Psoas muscle (tissue), 8 donors: ENCODE data around the gene VGLL3. TPM values are rescaled to one million over a fixed set of nuclear protein-coding genes. Genes with fewer than 3 reads are reported as not detected.

Experiments
- ATAC-seq, 4 donors: fragments of 200-7000 bp; cut with Tn5 transposase; one replicate each; pipeline ENCODE4 v1.9.1; 2020; ENCODE audit warnings: moderate library complexity in 3 of 4, mild to moderate bottlenecking in 2 of 4
- DNase-seq, 2 donors: peaks; one replicate each; pipeline ENCODE4 v3.0.0-alpha.2; 2020
- H3K27ac ChIP-seq: fragments of 200-600 bp; one replicate; pipeline ENCODE4 v1.8.0; 2022
- H3K27me3 ChIP-seq, 3 donors: fragments of 200-600 bp in 1 of 3; one replicate each; pipeline versions ENCODE4 v1.6.1 to v1.8.0; 2013 to 2022; ENCODE audit warnings: low read length in 2 of 3, mild to moderate bottlenecking in 2 of 3, moderate library complexity in 1 of 3; ENCODE audit not compliant: insufficient read depth in 3 of 3
- H3K36me3 ChIP-seq, 2 donors: fragments of 200-600 bp in 1 of 2; one replicate each; pipeline versions ENCODE4 v1.6.1 to v1.8.0; 2013 to 2022; ENCODE audit warnings: low read depth in 1 of 2, mild to moderate bottlenecking in 1 of 2, moderate library complexity in 1 of 2; ENCODE audit not compliant: insufficient read depth in 1 of 2
- H3K4me1 ChIP-seq: fragments of 200-600 bp; one replicate; pipeline ENCODE4 v1.8.0; 2022
- H3K4me3 ChIP-seq: fragments of 200-600 bp; one replicate; pipeline ENCODE4 v1.8.0; 2022; ENCODE audit warnings: mild to moderate bottlenecking
- H3K9me3 ChIP-seq: fragments of 200-600 bp; one replicate; pipeline ENCODE4 v1.8.0; 2022
- WGBS, 3 donors: extraction: QIAGEN DNeasy Blood & Tissue Kit; methylation state at CpG; one replicate each; pipeline versions ENCODE4 v1.1.6 to v1.1.7; 2013; 5-methylcytosine and 5-hydroxymethylcytosine counted together
- intact Hi-C, 2 donors: fragments of 100-400 bp; cut with DNase I; formaldehyde crosslinking; loops; one replicate each; pipeline versions ENCODE4 v1.11.0 to v1.14.2; 2022
- polyA plus RNA-seq, 3 donors: library from polyadenylated mRNA; stranded (reverse); fragments of 200-250 nt; gene quantifications; one replicate each; pipeline ENCODE4 v1.2.3, GENCODE V29; 2013
- total RNA-seq, 4 donors: library from RNA; stranded (reverse); fragmentation: NEBNext Ultra II Directional in 2 of 4; extraction: Animal tissue kit (Norgen Biotek cat#: 25700) in 2 of 4; gene quantifications; one replicate each; pipeline versions ENCODE4 v1.2.1 to v1.2.4, GENCODE V29; 2021 to 2023
- TF ChIP-seq, protein P1 (sequence below): fragments of 200-600 bp; IDR thresholded peaks from one replicate; pipeline ENCODE4 v1.8.0; 2022; ENCODE audit warnings: antibody characterized with exemption
- donor health status: healthy with polysubstance abuse.
- donor health status: DM: no; HTN: no; CAD: no; lungs with moderate emphysema.
- donor health status: Bipolar disorder and iron deficiency.
- donor health status: healthy.
- donor health status: DM: yes; HTN: yes; CAD: no.
- donor health status: DM: no; HTN: no; CAD: no.
- donor health status: DM: no; HTN: no; CAD: no.
- donor health status: DM: yes; HTN: yes; CAD: no.

Gene VGLL3
- total and polyA plus RNA-seq, 7 donors: 1.2 to 15.1 (median 3.2) TPM

DNA sequence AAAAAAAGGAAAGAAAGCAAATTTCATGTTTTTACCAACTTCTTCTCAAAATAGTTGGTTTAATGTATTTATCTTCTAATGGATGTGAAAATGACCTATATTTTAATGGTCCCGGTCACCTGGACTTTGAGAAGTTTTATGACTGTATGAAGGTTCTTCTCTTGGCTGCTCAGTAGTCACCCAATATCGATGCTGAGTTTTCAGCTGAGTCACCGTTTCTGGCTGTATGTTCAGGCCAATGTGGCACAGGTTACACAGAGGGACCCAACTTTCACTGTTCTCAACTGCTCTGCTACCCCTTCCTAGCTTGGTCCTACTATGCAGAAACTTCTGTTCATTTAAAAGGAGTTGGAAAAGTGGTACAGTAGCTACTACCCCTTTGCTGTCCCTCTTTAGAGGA lies 25.8 kb downstream of the VGLL3 start:
- ATAC-seq (no peak), DNase-seq (no peak)
- no peak overlapping the region for H3K4me3 ChIP-seq
- H3K27me3 ChIP-seq: no peaks in the 10 kb centered on the region
- H3K36me3 ChIP-seq: peaks cover 0 to 5% of the 10 kb centered on the region in 2 donors
- intact Hi-C loops: no loop called here
- H3K4me1 ChIP-seq: no peaks in the 10 kb centered on the region
- no peaks in the 10 kb centered on the region for H3K9me3 ChIP-seq
- TF ChIP-seq, protein P1, sequence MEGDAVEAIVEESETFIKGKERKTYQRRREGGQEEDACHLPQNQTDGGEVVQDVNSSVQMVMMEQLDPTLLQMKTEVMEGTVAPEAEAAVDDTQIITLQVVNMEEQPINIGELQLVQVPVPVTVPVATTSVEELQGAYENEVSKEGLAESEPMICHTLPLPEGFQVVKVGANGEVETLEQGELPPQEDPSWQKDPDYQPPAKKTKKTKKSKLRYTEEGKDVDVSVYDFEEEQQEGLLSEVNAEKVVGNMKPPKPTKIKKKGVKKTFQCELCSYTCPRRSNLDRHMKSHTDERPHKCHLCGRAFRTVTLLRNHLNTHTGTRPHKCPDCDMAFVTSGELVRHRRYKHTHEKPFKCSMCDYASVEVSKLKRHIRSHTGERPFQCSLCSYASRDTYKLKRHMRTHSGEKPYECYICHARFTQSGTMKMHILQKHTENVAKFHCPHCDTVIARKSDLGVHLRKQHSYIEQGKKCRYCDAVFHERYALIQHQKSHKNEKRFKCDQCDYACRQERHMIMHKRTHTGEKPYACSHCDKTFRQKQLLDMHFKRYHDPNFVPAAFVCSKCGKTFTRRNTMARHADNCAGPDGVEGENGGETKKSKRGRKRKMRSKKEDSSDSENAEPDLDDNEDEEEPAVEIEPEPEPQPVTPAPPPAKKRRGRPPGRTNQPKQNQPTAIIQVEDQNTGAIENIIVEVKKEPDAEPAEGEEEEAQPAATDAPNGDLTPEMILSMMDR: no peak
- H3K27ac ChIP-seq: no peak overlapping the region
- 70 to 93% (median 85%) methylated on average over 3 of the region's 3 CpGs for WGBS, 3 donors

DNA sequence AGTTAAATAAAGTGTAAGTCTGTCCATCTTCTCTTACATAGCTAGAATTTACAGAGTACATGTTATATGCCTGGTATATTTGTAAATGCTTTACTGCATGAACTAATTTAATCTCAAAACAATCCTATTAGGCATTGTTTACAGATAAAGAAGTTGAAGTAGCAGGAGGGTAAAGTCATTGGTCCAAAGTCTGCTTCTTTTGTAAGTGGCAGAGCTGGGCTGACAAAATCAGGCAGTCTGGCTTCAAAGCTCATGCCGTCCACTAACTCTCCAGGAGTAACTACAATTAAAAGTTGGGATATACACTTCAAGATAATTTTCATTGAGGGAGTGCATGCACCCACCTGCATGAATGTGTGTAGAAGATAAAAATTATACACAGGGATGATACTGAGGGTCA lies 27.3 kb downstream of the VGLL3 start:
- no peaks in the 10 kb centered on the region for H3K27me3 ChIP-seq
- DNase-seq (no peak), ATAC-seq (no peak)
- TF ChIP-seq, protein P1: no peak
- WGBS, 3 donors: 90 to 97% (median 94%) methylated on average over 1 of the region's 1 CpG
- peaks cover 0 to 5% of the 10 kb centered on the region in 2 donors for H3K36me3 ChIP-seq
- no peaks in the 10 kb centered on the region for H3K9me3 ChIP-seq
- intact Hi-C loops: no loop called here
- H3K4me1 ChIP-seq: no peaks in the 10 kb centered on the region
- H3K27ac ChIP-seq: no peak overlapping the region
- H3K4me3 ChIP-seq: no peak overlapping the region

GRCh38 chr3:86961297-86961696 lies 29.7 kb downstream of the VGLL3 start:
- Histone ChIP-seq H3K9me3 (no peaks in the 10 kb centered on the region), H3K36me3 (no peaks in the 10 kb centered on the region), H3K4me1 (no peaks in the 10 kb centered on the region), H3K4me3 (no peak overlapping the region), H3K27me3 (no peaks in the 10 kb centered on the region), H3K27ac (no peak overlapping the region)
- intact Hi-C loops: no loop called here
- TF ChIP-seq, protein P1: no peak
- DNase-seq (no peak), ATAC-seq (no peak)
- WGBS, 3 donors: 43 to 54% (median 49%) methylated on average over 3 of the region's 3 CpGs

GRCh38 chr3:86960550-86960949 lies 30.4 kb downstream of the VGLL3 start:
- ATAC-seq (no peak), DNase-seq (no peak)
- H3K4me1 ChIP-seq: no peaks in the 10 kb centered on the region
- 69 to 87% (median 74%) methylated on average over 3 of the region's 3 CpGs for WGBS, 3 donors
- H3K9me3 ChIP-seq: no peaks in the 10 kb centered on the region
- H3K27me3 ChIP-seq: no peaks in the 10 kb centered on the region
- H3K4me3 ChIP-seq: no peak overlapping the region
- no peaks in the 10 kb centered on the region for H3K36me3 ChIP-seq
- H3K27ac ChIP-seq: no peak overlapping the region
- TF ChIP-seq, protein P1: no peak
- intact Hi-C loops: no loop called here

- H3K27me3 ChIP-seq: no peaks in the 10 kb centered on the region
- H3K36me3 ChIP-seq: no peaks in the 10 kb centered on the region
- H3K4me1 ChIP-seq: no peaks in the 10 kb centered on the region
- no peaks in the 10 kb centered on the region for H3K9me3 ChIP-seq
- DNase-seq (no peak), ATAC-seq (no peak)
- TF ChIP-seq, protein P1: no peak
- H3K27ac ChIP-seq: no peak overlapping the region
- intact Hi-C loops: no loop called here
- H3K4me3 ChIP-seq: no peak overlapping the region
- WGBS, 3 donors: 57 to 72% (median 71%) methylated on average over 1 of the region's 1 CpG
These were observed 32.4 kb downstream of the VGLL3 start for GRCh38 chr3:86958534-86958933.
